HEK293 (cell line): Measurements from ENCODE around the gene PIGS.
A peak's percentile ranks its signal among the peaks of the same experiment; 100 is the strongest.

Experiments used
- CTCF ChIA-PET: fragments of 350-600 bp; formaldehyde crosslinking; extraction: SDS; loops from one replicate; lab custom pipeline; 2021; ENCODE audit warnings: antibody characterized with exemption; lab: Yijun Ruan, JAX
- POLR2A ChIA-PET: fragments of 300-600 bp; formaldehyde crosslinking; extraction: SDS; loops from one replicate; lab custom pipeline; 2020; ENCODE audit warnings: antibody characterized with exemption, inconsistent platforms; lab: Yijun Ruan, JAX
- H3K27ac ChIP-seq: fragments of 200-500 bp; sonication (Bioruptor generic); 2 replicates; pipeline ENCODE4 v1.5.1; 2014; ENCODE audit warnings: low read depth, low read length, control low read depth, inconsistent platforms; ENCODE audit errors: extremely low read depth
- H3K36me3 ChIP-seq, 2 experiments: fragments of 200-500 bp in 1 of 2; sonication (Bioruptor generic) in 1 of 2; 1 replicate in 1 of 2; 2 replicates in 1 of 2; pipeline ENCODE4 v1.5.1; 2014 to 2017; ENCODE audit warnings: inconsistent platforms in 2 of 2, low read length in 2 of 2; ENCODE audit not compliant: control insufficient read depth in 2 of 2, insufficient read depth in 1 of 2
- H3K4me1 ChIP-seq: fragments of 200-500 bp; sonication (Bioruptor generic); 2 replicates; pipeline ENCODE4 v1.5.1; 2014; ENCODE audit warnings: mild to moderate bottlenecking, low read length, inconsistent platforms; ENCODE audit not compliant: control insufficient read depth, insufficient read depth
- H3K4me3 ChIP-seq: 2 replicates; pipeline ENCODE4 v1.5.1; 2011; ENCODE audit warnings: low read depth, mild to moderate bottlenecking, control low read depth, low read length, moderate library complexity
- H3K9me3 ChIP-seq: fragments of 200-500 bp; sonication (Bioruptor generic); 2 replicates; pipeline ENCODE4 v1.5.1; 2014; ENCODE audit warnings: low read depth, low read length, inconsistent platforms; ENCODE audit not compliant: control insufficient read depth, insufficient read depth
- SALL2 ChIP-seq: fragments of 450-650 bp; formaldehyde crosslinking; IDR thresholded peaks from 2 replicates; pipeline ENCODE4 v1.5.0; 2017; ENCODE audit warnings: missing biosample characterization, mild to moderate bottlenecking, missing genetic modification characterization, borderline replicate concordance
- SETDB1 ChIP-seq: IDR thresholded peaks from one replicate; pipeline ENCODE4 v1.6.1; 2017; ENCODE audit warnings: mild to moderate bottlenecking, low read length, moderate library complexity, mixed read lengths; ENCODE audit not compliant: insufficient read length
- ZFHX2 ChIP-seq: fragments of 450-650 bp; formaldehyde crosslinking; conservative IDR thresholded peaks from 2 replicates; pipeline ENCODE4 v1.5.1; 2016; ENCODE audit warnings: missing biosample characterization, missing genetic modification characterization
- ZNF146 ChIP-seq: fragments of 450-650 bp; formaldehyde crosslinking; IDR thresholded peaks from 2 replicates; pipeline ENCODE4 v1.5.1; 2016; ENCODE audit warnings: missing biosample characterization, missing genetic modification characterization
- ZNF16 ChIP-seq: fragments of 450-650 bp; formaldehyde crosslinking; IDR thresholded peaks from 2 replicates; pipeline ENCODE4 v1.5.1; 2016; ENCODE audit warnings: low read depth, missing biosample characterization, missing genetic modification characterization
- ZNF169 ChIP-seq: fragments of 450-650 bp; formaldehyde crosslinking; IDR thresholded peaks from 2 replicates; pipeline ENCODE4 v1.5.1; 2016; ENCODE audit warnings: missing biosample characterization, missing genetic modification characterization
- ZNF214 ChIP-seq: fragments of 450-650 bp; formaldehyde crosslinking; IDR thresholded peaks from 2 replicates; pipeline ENCODE4 v1.5.1; 2017; ENCODE audit warnings: missing biosample characterization, mild to moderate bottlenecking, missing genetic modification characterization, borderline replicate concordance
- ZNF239 ChIP-seq: fragments of 450-650 bp; formaldehyde crosslinking; IDR thresholded peaks from 2 replicates; pipeline ENCODE4 v1.5.1; 2016; ENCODE audit warnings: missing biosample characterization, missing genetic modification characterization
- ZNF335 ChIP-seq: fragments of 450-650 bp; formaldehyde crosslinking; conservative IDR thresholded peaks from 2 replicates; pipeline ENCODE4 v1.5.1; 2016; ENCODE audit warnings: missing biosample characterization, missing genetic modification characterization
- ZNF785 ChIP-seq: fragments of 450-650 bp; formaldehyde crosslinking; IDR thresholded peaks from 2 replicates; pipeline ENCODE4 v1.5.1; 2016; ENCODE audit warnings: missing biosample characterization, missing genetic modification characterization
- TF ChIP-seq, protein P1 (sequence below): fragments of 450-650 bp; formaldehyde crosslinking; IDR thresholded peaks from 2 replicates; pipeline ENCODE4 v1.5.1; 2016; ENCODE audit warnings: missing biosample characterization, missing genetic modification characterization
- TF ChIP-seq, protein P2 (sequence below): fragments of 450-650 bp; formaldehyde crosslinking; conservative IDR thresholded peaks from 2 replicates; pipeline ENCODE4 v1.5.1; 2016; ENCODE audit warnings: low read depth, missing biosample characterization, missing genetic modification characterization
- TF ChIP-seq, protein P3 (sequence below): IDR thresholded peaks from 2 replicates; pipeline ENCODE4 v1.6.1; 2011; ENCODE audit warnings: mild to moderate bottlenecking, low read depth, low read length, borderline replicate concordance
- TF ChIP-seq, protein P4 (sequence below): fragments of 450-650 bp; formaldehyde crosslinking; IDR thresholded peaks from 2 replicates; pipeline ENCODE4 v1.5.1; 2017; ENCODE audit warnings: missing biosample characterization, mild to moderate bottlenecking, missing genetic modification characterization, moderate library complexity
- TF ChIP-seq, protein P5 (sequence below): fragments of 450-650 bp; formaldehyde crosslinking; IDR thresholded peaks from 2 replicates; pipeline ENCODE4 v1.5.1; 2016; ENCODE audit warnings: missing biosample characterization, missing genetic modification characterization

The PIGS gene

DNA sequence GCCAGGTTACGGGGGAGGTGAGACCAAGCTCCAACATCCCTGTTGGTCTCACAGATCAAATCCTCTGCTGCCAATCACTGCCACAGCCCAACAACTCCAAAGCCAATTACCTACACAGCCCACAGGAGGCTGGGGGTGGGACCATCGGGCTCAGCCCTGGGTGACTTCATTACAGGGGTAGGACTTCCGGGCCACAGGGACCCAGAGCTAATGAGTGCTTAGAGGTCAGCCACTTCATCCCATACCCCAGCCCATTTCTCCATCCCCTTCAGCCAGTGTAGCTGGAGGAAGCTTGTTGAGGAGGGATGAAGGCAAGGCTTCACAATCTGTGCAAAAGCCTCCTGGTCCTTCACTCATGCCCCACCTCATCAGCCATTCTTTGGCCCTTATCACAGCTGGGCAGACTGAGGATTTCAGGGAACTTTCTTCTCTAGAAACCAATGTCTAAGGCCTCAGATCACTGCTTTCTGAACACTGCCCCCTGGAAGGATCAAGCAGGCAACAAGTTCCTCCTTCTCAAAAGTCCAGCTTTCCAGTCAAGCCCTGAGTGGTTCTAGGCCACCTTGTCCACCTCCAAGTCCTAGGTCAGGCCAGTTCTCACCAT, 59.4 kb downstream of the PIGS start (continued):
- TF ChIP-seq, protein P1, sequence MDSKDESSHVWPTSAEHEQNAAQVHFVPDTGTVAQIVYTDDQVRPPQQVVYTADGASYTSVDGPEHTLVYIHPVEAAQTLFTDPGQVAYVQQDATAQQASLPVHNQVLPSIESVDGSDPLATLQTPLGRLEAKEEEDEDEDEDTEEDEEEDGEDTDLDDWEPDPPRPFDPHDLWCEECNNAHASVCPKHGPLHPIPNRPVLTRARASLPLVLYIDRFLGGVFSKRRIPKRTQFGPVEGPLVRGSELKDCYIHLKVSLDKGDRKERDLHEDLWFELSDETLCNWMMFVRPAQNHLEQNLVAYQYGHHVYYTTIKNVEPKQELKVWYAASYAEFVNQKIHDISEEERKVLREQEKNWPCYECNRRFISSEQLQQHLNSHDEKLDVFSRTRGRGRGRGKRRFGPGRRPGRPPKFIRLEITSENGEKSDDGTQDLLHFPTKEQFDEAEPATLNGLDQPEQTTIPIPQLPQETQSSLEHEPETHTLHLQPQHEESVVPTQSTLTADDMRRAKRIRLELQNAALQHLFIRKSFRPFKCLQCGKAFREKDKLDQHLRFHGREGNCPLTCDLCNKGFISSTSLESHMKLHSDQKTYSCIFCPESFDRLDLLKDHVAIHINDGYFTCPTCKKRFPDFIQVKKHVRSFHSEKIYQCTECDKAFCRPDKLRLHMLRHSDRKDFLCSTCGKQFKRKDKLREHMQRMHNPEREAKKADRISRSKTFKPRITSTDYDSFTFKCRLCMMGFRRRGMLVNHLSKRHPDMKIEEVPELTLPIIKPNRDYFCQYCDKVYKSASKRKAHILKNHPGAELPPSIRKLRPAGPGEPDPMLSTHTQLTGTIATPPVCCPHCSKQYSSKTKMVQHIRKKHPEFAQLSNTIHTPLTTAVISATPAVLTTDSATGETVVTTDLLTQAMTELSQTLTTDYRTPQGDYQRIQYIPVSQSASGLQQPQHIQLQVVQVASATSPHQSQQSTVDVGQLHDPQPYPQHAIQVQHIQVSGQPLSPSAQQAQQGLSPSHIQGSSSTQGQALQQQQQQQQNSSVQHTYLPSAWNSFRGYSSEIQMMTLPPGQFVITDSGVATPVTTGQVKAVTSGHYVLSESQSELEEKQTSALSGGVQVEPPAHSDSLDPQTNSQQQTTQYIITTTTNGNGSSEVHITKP (tag by site-specific recombination), result peak; percentile 37
- TF ChIP-seq ZNF785 (tag by site-specific recombination) (no peak), ZNF214 (tag by site-specific recombination) (no peak), ZNF169 (no peak)
- TF ChIP-seq, protein P2, sequence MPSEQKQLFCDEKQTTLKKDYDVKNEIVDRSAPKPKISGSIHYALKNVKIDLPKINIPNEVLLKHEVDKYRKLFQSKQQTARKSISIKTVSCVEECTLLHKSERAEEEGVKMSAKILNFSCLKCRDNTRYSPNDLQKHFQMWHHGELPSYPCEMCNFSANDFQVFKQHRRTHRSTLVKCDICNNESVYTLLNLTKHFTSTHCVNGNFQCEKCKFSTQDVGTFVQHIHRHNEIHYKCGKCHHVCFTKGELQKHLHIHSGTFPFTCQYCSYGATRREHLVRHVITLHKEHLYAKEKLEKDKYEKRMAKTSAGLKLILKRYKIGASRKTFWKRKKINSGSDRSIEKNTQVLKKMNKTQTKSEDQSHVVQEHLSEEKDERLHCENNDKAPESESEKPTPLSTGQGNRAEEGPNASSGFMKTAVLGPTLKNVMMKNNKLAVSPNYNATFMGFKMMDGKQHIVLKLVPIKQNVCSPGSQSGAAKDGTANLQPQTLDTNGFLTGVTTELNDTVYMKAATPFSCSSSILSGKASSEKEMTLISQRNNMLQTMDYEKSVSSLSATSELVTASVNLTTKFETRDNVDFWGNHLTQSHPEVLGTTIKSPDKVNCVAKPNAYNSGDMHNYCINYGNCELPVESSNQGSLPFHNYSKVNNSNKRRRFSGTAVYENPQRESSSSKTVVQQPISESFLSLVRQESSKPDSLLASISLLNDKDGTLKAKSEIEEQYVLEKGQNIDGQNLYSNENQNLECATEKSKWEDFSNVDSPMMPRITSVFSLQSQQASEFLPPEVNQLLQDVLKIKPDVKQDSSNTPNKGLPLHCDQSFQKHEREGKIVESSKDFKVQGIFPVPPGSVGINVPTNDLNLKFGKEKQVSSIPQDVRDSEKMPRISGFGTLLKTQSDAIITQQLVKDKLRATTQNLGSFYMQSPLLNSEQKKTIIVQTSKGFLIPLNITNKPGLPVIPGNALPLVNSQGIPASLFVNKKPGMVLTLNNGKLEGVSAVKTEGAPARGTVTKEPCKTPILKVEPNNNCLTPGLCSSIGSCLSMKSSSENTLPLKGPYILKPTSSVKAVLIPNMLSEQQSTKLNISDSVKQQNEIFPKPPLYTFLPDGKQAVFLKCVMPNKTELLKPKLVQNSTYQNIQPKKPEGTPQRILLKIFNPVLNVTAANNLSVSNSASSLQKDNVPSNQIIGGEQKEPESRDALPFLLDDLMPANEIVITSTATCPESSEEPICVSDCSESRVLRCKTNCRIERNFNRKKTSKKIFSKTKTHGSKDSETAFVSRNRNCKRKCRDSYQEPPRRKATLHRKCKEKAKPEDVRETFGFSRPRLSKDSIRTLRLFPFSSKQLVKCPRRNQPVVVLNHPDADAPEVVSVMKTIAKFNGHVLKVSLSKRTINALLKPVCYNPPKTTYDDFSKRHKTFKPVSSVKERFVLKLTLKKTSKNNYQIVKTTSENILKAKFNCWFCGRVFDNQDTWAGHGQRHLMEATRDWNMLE (tag by site-specific recombination), result no peak

DNA sequence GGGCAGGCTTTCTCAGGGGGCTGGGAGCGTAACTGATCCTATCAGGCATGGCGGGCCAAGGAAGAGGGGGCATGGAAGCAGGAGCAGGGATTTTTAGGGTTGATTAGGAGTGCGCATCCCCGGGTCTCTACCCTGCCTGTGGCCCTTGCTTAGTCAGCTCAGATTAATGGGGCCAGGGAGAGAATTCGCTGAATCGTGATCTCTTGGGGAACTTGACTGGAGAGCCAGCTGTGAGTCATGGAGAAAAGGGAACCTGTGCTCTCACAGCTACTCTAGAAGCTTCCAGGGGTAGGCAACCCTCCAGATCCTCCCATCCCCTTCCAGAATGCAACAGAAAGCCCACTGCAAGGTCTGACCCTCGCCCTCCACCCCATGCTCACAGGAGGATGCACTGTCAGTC, 61.5 kb downstream of the PIGS start:
- no peak for TF ChIP-seq ZNF335 (tag by site-specific recombination)
- TF ChIP-seq, protein P3, sequence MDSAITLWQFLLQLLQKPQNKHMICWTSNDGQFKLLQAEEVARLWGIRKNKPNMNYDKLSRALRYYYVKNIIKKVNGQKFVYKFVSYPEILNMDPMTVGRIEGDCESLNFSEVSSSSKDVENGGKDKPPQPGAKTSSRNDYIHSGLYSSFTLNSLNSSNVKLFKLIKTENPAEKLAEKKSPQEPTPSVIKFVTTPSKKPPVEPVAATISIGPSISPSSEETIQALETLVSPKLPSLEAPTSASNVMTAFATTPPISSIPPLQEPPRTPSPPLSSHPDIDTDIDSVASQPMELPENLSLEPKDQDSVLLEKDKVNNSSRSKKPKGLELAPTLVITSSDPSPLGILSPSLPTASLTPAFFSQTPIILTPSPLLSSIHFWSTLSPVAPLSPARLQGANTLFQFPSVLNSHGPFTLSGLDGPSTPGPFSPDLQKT, result no peak
- TF ChIP-seq ZNF16 (tag by site-specific recombination), result no peak
- no peak for TF ChIP-seq ZNF239
- no peak for TF ChIP-seq SALL2
- TF ChIP-seq SETDB1, result no peak
- TF ChIP-seq, protein P4, sequence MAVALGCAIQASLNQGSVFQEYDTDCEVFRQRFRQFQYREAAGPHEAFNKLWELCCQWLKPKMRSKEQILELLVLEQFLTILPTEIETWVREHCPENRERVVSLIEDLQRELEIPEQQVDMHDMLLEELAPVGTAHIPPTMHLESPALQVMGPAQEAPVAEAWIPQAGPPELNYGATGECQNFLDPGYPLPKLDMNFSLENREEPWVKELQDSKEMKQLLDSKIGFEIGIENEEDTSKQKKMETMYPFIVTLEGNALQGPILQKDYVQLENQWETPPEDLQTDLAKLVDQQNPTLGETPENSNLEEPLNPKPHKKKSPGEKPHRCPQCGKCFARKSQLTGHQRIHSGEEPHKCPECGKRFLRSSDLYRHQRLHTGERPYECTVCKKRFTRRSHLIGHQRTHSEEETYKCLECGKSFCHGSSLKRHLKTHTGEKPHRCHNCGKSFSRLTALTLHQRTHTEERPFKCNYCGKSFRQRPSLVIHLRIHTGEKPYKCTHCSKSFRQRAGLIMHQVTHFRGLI (tag by site-specific recombination), result no peak
- no peak for TF ChIP-seq ZNF146 (tag by site-specific recombination)
- TF ChIP-seq, protein P5, sequence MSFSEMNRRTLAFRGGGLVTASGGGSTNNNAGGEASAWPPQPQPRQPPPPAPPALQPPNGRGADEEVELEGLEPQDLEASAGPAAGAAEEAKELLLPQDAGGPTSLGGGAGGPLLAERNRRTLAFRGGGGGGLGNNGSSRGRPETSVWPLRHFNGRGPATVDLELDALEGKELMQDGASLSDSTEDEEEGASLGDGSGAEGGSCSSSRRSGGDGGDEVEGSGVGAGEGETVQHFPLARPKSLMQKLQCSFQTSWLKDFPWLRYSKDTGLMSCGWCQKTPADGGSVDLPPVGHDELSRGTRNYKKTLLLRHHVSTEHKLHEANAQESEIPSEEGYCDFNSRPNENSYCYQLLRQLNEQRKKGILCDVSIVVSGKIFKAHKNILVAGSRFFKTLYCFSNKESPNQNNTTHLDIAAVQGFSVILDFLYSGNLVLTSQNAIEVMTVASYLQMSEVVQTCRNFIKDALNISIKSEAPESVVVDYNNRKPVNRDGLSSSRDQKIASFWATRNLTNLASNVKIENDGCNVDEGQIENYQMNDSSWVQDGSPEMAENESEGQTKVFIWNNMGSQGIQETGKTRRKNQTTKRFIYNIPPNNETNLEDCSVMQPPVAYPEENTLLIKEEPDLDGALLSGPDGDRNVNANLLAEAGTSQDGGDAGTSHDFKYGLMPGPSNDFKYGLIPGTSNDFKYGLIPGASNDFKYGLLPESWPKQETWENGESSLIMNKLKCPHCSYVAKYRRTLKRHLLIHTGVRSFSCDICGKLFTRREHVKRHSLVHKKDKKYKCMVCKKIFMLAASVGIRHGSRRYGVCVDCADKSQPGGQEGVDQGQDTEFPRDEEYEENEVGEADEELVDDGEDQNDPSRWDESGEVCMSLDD (tag by site-specific recombination), result no peak
- no peak for TF ChIP-seq ZFHX2 (tag by site-specific recombination)
- Histone ChIP-seq H3K27ac (no peak overlapping the region), H3K4me1 (peaks cover 4% of the 10 kb centered on the region; the same call in 1 of the 2 replicates), H3K9me3 (no peaks in the 10 kb centered on the region), H3K4me3 (no peak overlapping the region), H3K36me3 (no peaks in the 10 kb centered on the region)
- POLR2A ChIA-PET, result interaction anchor here (0.6 kb wide), 1 partner anchor 195 kb away, joined by 7 read pairs; no protein-coding TSS in a partner anchor
- CTCF ChIA-PET, result interaction anchor here (1.0 kb wide), 2 partner anchors 37 to 103 kb away, joined by 3 read pairs; no protein-coding TSS in a partner anchor
